ENCODE results near the gene CELSR1. TPM values are rescaled to one million over a fixed set of nuclear protein-coding genes. Genes with fewer than 3 reads are reported as not detected.

The CELSR1 gene
- total and polyA plus RNA-seq, 2 donors from 2014 or later: 15.7 to 49.9 TPM

DNA sequence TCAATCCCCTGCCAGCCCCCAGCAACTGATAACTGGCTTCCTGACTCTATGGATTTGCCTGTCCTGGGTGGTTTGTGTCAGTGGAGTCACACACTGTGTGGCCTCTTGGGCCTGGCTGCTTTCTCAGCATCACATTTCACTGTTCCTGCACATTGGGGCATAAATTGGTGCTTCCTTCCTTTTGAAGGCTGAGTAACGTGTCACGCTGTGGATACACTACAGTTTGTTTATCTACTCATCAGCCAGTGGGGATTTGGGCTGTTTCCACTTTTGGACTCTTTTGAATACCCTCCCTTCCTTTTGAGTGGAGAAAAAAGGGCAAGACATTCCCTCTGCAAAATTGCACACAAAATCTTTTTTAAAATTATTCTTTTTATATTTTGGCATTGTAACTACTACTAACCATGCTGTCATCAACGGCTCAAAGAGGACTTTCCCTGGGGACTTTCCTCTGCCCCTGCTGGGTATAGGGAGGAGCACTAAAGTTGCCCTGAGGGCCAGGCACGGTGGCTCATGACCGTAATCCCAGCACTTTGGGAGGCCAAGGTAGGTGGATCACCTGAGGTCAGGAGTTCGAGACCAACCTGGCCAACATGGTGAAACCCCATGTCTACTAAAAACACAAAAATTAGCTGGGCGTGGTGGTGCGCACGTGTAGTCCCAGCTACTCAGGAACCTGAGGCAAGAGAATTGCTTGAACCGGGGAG is 7.8 kb upstream of the CELSR1 start:
- Histone ChIP-seq H3K27ac (ENCODE audit: low read depth in 2 of 2, low read length in 2 of 2) (no peak overlapping the region), H3K27me3 (ENCODE audit: control insufficient read depth, insufficient read depth, low read length) (no peaks in the 10 kb centered on the region), H3K36me3 (ENCODE audit: control insufficient read depth in 2 of 3, insufficient read depth in 3 of 3, low read length in 3 of 3) (no peaks in the 10 kb centered on the region), H3K9ac (ENCODE audit: low read length in 3 of 3) (no peak overlapping the region), H3K4me1 (ENCODE audit: control insufficient read depth in 2 of 3, insufficient read depth in 2 of 3, low read depth in 1 of 3, low read length in 3 of 3) (peaks cover 0 to 19% (median 17%) of the 10 kb centered on the region in 3 donors), H3K9me3 (ENCODE audit: control insufficient read depth in 2 of 3, insufficient read depth in 1 of 3, low read length in 3 of 3) (no peaks in the 10 kb centered on the region), H3K4me3 (ENCODE audit: low read length in 3 of 3) (no peak overlapping the region)
- TF ChIP-seq, protein P1, sequence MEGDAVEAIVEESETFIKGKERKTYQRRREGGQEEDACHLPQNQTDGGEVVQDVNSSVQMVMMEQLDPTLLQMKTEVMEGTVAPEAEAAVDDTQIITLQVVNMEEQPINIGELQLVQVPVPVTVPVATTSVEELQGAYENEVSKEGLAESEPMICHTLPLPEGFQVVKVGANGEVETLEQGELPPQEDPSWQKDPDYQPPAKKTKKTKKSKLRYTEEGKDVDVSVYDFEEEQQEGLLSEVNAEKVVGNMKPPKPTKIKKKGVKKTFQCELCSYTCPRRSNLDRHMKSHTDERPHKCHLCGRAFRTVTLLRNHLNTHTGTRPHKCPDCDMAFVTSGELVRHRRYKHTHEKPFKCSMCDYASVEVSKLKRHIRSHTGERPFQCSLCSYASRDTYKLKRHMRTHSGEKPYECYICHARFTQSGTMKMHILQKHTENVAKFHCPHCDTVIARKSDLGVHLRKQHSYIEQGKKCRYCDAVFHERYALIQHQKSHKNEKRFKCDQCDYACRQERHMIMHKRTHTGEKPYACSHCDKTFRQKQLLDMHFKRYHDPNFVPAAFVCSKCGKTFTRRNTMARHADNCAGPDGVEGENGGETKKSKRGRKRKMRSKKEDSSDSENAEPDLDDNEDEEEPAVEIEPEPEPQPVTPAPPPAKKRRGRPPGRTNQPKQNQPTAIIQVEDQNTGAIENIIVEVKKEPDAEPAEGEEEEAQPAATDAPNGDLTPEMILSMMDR (IDR thresholded peaks at IDR 0.05; ENCODE audit: borderline replicate concordance, extremely low read depth, insufficient read depth): no peak
- FAIRE-seq: no peak
- DNase-seq: peak in 1 of 5 donors; percentile 35
- intact Hi-C loops (cut with DNase I): no loop called here

DNA sequence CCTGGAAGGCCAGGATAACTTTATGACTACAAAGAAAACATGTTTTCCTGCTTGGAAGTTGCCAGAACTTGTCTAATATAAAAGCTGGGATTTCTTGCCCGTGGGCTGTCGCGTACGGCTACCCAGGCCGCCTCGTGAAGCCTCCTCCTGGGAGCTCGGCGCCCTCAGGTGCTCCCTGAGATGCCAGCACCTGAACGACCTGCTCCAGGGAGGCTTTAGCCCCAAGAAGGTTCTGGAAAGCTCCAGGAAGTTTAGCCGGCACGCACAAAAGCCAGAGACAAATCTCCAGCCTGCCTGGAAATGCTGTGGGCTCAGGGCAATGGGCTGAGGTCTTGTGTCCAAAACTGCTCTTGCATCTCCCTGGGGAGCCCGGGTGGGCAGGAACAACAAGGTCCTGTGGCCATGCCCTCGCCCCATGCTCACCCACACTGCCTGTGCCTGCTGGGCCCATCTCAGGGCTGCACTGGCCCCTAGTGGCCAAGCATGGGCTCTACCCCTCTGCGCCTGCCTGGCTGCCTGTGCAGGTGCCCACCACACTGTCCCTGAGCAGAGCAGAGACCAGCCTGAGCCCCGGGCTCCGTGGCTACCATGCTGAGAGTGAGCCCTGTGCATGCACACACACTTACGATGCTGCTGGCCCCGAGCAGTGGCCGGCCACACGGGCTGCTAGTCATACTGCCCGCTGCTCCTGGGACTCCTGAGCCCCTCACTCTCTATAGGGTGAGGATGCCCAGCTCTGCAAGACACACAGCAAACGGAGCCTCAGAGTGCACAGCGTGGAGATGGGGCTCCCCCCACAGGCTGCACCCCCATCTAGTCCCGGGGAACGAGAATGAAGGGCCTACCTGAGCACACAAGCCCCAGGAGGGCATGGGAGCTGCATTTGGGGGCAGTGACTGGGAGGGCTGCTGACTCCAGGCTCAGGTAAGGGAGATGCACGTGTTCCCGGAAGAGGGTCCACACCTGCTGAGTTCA is 4.9 kb upstream of the CELSR1 start:
- Histone ChIP-seq H3K4me1 (ENCODE audit: control insufficient read depth in 2 of 3, insufficient read depth in 2 of 3, low read depth in 1 of 3, low read length in 3 of 3) (peaks cover 0 to 16% (median 12%) of the 10 kb centered on the region in 3 donors), H3K9me3 (ENCODE audit: control insufficient read depth in 2 of 3, insufficient read depth in 1 of 3, low read length in 3 of 3) (no peaks in the 10 kb centered on the region), H3K36me3 (ENCODE audit: control insufficient read depth in 2 of 3, insufficient read depth in 3 of 3, low read length in 3 of 3) (no peaks in the 10 kb centered on the region), H3K4me3 (ENCODE audit: low read length in 3 of 3) (no peak overlapping the region), H3K9ac (ENCODE audit: low read length in 3 of 3) (no peak overlapping the region), H3K27ac (ENCODE audit: low read depth in 2 of 2, low read length in 2 of 2) (peak overlapping the region; percentile 37 to 85), H3K27me3 (ENCODE audit: control insufficient read depth, insufficient read depth, low read length) (no peaks in the 10 kb centered on the region)
- no peak for FAIRE-seq
- intact Hi-C loops (cut with DNase I): loop anchor here (5.0 kb wide), 1 partner anchor 185 kb away; no protein-coding TSS in a partner anchor
- peak; percentile 79 to 91 (median 85) for DNase-seq
- TF ChIP-seq, protein P1 (IDR thresholded peaks at IDR 0.05; ENCODE audit: borderline replicate concordance, extremely low read depth, insufficient read depth): peak; percentile 87

DNA sequence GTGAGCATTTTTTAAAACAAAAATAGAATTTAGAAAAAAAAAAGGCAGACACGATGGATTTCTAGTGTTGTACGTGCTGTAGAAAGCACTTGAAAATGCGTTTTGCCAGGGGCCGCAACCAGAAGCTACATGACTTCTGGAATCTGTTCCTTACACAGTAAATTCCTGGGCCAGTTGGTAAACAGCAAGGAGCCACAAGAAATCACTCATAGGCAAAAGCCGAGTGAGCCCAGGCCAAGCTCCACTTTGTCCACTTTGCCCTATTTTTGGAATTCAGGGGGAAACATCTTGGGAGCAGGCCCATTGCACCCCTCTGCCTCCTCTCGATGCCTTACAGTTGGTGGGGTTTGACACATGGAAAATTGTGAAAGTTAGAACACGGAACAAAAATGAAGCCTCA is 4.1 kb upstream of the CELSR1 start:
- H3K27me3 ChIP-seq (ENCODE audit: control insufficient read depth, insufficient read depth, low read length): no peaks in the 10 kb centered on the region
- intact Hi-C loops (cut with DNase I): loop anchor here (5.0 kb wide), 1 partner anchor 184 kb away; no protein-coding TSS in a partner anchor
- FAIRE-seq (no peak), DNase-seq (no peak)
- H3K9me3 ChIP-seq (ENCODE audit: control insufficient read depth in 2 of 3, insufficient read depth in 1 of 3, low read length in 3 of 3): no peaks in the 10 kb centered on the region
- TF ChIP-seq, protein P1 (IDR thresholded peaks at IDR 0.05; ENCODE audit: borderline replicate concordance, extremely low read depth, insufficient read depth): no peak
- peaks cover 0 to 9% (median 4%) of the 10 kb centered on the region in 3 donors for H3K4me1 ChIP-seq (ENCODE audit: control insufficient read depth in 2 of 3, insufficient read depth in 2 of 3, low read depth in 1 of 3, low read length in 3 of 3)
- no peaks in the 10 kb centered on the region for H3K36me3 ChIP-seq (ENCODE audit: control insufficient read depth in 2 of 3, insufficient read depth in 3 of 3, low read length in 3 of 3)
- peak overlapping the region in 1 of 2 donors; percentile 85 for H3K27ac ChIP-seq (ENCODE audit: low read depth in 2 of 2, low read length in 2 of 2)
- H3K4me3 ChIP-seq (ENCODE audit: low read length in 3 of 3): no peak overlapping the region
- no peak overlapping the region for H3K9ac ChIP-seq (ENCODE audit: low read length in 3 of 3)

Data from kidney (tissue), 14 donors.